GM23338 (cell line): ENCODE results near the gene CFAP92.

Experiments used
- EZH2phosphoT487 ChIP-seq: fragments of 200-600 bp; sonication (generic); IDR thresholded peaks from one replicate; pipeline ENCODE4 v1.8.1; 2018; ENCODE audit warnings: antibody characterized with exemption; ENCODE audit not compliant: unreplicated experiment
- POLR2AphosphoS5 ChIP-seq: IDR thresholded peaks from 2 replicates; pipeline ENCODE4 v1.6.1; 2016; ENCODE audit warnings: antibody characterized with exemption, low read depth
- ZNF331 ChIP-seq: fragments of 250-450 bp; sonication (Bioruptor Pico); IDR thresholded peaks from 2 replicates; pipeline ENCODE4 v1.5.0; 2020; ENCODE audit warnings: low read depth, mild to moderate bottlenecking, moderate library complexity
- TF ChIP-seq, protein P1 (sequence below), 2 experiments: fragments of 200-600 bp in 1 of 2; sonication (generic) in 1 of 2; conservative IDR thresholded peaks; 2 replicates each; pipeline versions ENCODE4 v1.5.1 to v1.6.1; 2016 to 2017; ENCODE audit warnings: antibody characterized with exemption in 2 of 2, low read depth in 2 of 2, mild to moderate bottlenecking in 2 of 2, moderate library complexity in 1 of 2
- TF ChIP-seq, protein P2 (sequence below): IDR thresholded peaks from one replicate; pipeline ENCODE4 v1.6.1; 2018; ENCODE audit warnings: antibody characterized with exemption; ENCODE audit not compliant: unreplicated experiment

DNA sequence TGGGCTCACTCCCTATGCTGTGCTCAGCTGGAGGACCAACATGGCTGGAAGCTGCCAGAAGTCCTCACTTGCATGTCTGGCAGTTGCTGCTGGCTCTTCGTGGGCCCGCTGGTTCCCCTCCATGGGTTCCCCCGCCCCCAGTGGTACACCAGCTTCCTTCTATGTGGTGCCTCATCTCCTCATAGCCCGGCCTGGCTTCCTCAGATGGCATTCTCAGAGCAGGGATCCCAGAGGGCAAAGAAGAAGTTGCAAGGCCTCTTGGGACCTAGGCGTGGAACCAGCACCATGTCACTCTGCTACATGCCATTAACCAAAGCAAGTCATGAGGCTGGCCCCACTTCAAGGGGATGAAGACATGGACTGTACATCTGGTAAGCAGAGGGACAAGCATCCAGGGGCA, 2.9 kb upstream of the CFAP92 start:
- TF ChIP-seq, protein P1, sequence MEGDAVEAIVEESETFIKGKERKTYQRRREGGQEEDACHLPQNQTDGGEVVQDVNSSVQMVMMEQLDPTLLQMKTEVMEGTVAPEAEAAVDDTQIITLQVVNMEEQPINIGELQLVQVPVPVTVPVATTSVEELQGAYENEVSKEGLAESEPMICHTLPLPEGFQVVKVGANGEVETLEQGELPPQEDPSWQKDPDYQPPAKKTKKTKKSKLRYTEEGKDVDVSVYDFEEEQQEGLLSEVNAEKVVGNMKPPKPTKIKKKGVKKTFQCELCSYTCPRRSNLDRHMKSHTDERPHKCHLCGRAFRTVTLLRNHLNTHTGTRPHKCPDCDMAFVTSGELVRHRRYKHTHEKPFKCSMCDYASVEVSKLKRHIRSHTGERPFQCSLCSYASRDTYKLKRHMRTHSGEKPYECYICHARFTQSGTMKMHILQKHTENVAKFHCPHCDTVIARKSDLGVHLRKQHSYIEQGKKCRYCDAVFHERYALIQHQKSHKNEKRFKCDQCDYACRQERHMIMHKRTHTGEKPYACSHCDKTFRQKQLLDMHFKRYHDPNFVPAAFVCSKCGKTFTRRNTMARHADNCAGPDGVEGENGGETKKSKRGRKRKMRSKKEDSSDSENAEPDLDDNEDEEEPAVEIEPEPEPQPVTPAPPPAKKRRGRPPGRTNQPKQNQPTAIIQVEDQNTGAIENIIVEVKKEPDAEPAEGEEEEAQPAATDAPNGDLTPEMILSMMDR (conservative IDR thresholded peaks at IDR 0.05; ENCODE audit: low read depth in 2 of 2), result no peak
- TF ChIP-seq, protein P2, sequence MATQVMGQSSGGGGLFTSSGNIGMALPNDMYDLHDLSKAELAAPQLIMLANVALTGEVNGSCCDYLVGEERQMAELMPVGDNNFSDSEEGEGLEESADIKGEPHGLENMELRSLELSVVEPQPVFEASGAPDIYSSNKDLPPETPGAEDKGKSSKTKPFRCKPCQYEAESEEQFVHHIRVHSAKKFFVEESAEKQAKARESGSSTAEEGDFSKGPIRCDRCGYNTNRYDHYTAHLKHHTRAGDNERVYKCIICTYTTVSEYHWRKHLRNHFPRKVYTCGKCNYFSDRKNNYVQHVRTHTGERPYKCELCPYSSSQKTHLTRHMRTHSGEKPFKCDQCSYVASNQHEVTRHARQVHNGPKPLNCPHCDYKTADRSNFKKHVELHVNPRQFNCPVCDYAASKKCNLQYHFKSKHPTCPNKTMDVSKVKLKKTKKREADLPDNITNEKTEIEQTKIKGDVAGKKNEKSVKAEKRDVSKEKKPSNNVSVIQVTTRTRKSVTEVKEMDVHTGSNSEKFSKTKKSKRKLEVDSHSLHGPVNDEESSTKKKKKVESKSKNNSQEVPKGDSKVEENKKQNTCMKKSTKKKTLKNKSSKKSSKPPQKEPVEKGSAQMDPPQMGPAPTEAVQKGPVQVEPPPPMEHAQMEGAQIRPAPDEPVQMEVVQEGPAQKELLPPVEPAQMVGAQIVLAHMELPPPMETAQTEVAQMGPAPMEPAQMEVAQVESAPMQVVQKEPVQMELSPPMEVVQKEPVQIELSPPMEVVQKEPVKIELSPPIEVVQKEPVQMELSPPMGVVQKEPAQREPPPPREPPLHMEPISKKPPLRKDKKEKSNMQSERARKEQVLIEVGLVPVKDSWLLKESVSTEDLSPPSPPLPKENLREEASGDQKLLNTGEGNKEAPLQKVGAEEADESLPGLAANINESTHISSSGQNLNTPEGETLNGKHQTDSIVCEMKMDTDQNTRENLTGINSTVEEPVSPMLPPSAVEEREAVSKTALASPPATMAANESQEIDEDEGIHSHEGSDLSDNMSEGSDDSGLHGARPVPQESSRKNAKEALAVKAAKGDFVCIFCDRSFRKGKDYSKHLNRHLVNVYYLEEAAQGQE, result no peak
- TF ChIP-seq EZH2phosphoT487 (no peak), POLR2AphosphoS5 (no peak), ZNF331 (CRISPR knock-in tag) (no peak)
